Activated gamma-delta T cell treated with Interleukin-2 at 50 U/mL for 16 hours (primary cell): ENCODE measurements around the gene BIRC6.
"Not testable (repeated sequence)": the region's sequence is repeated elsewhere in the genome, so short reads cannot be mapped to it uniquely, and the experiment has no call there.

Experiments used
- DNase-seq: peaks from one replicate; pipeline ENCODE4 v3.0.0-alpha.2; 2020

The BIRC6 gene

GRCh38 chr2:32622570-32623310, 265.9 kb downstream of the BIRC6 start:
- DNase-seq: no peak

GRCh38 chr2:32623311-32623706, 266.5 kb downstream of the BIRC6 start:
- no peak for DNase-seq

GRCh38 chr2:32624812-32625211, 268.0 kb downstream of the BIRC6 start:
- DNase-seq: no peak

- no peak for DNase-seq
Observed at GRCh38 chr2:32626639-32627221, 269.9 kb downstream of the BIRC6 start.

GRCh38 chr2:32627441-32627813, 270.6 kb downstream of the BIRC6 start:
- DNase-seq: peak; percentile 17

- peak; percentile 93 for DNase-seq
Observed at GRCh38 chr2:32627814-32628579, 271.2 kb downstream of the BIRC6 start, which contains the start of gene TTC27. TSS of gene TTC27 (plus strand) at chr2:32628050. CDS start at chr2:32628293, 243 bp downstream.

- no peak for DNase-seq
Observed at GRCh38 chr2:32632089-32632488, 275.3 kb downstream of the BIRC6 start.

- no peak for DNase-seq
Observed at GRCh38 chr2:32633040-32633439, 276.2 kb downstream of the BIRC6 start.

GRCh38 chr2:32638548-32638947, 281.7 kb downstream of the BIRC6 start:
- not testable (repeated sequence) for DNase-seq

- DNase-seq: no peak
Observed at GRCh38 chr2:32641180-32641579, 284.4 kb downstream of the BIRC6 start.

GRCh38 chr2:32647180-32647651, 290.4 kb downstream of the BIRC6 start:
- DNase-seq: no peak

GRCh38 chr2:32652555-32653209, 295.9 kb downstream of the BIRC6 start:
- no peak for DNase-seq

GRCh38 chr2:32656069-32656468, 299.2 kb downstream of the BIRC6 start:
- no peak for DNase-seq

- no peak for DNase-seq
Observed at GRCh38 chr2:32663864-32664263, 307.0 kb downstream of the BIRC6 start.

GRCh38 chr2:32666704-32667103, 309.9 kb downstream of the BIRC6 start:
- DNase-seq: no peak

- no peak for DNase-seq
Observed at GRCh38 chr2:32668254-32668653, 311.4 kb downstream of the BIRC6 start.
